ENCODE data around the gene ZNF507. TPM values are rescaled to one million over a fixed set of nuclear protein-coding genes. Genes with fewer than 3 reads are reported as not detected.

ZNF507 gene
- total RNA-seq, 2 donors from 2014 or later: 22.6 to 34.6 TPM

DNA sequence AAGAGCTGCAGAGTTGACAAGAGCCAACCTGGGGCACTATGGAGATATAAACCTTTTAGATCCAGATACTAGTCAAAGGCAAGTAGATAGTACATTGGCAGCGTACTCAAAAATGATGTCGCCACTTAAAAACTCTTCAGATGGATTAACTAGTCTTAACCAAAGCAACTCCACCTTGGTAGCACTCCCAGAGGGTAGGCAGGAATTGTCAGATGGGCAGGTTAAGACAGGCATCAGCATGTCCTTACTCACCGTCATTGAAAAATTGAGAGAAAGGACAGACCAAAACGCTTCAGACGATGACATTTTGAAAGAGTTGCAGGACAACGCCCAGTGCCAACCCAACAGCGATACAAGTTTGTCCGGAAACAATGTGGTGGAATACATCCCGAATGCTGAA is 8.9 kb downstream of the ZNF507 start:
- no peaks in the 10 kb centered on the region for H3K27me3 ChIP-seq (replicated peaks; ENCODE audit: insufficient read depth)
- H3K4me1 ChIP-seq (ENCODE audit: control insufficient read depth in 1 of 2, low read depth in 2 of 2): peaks cover 20 to 39% of the 10 kb centered on the region in 2 donors
- DNase-seq (ENCODE audit: low spot score) (no peak), ATAC-seq (ENCODE audit: insufficient number of reproducible peaks, low FRiP score, low read depth) (no peak)
- H3K9me3 ChIP-seq: no peaks in the 10 kb centered on the region
- H3K36me3 ChIP-seq: peaks cover 24% of the 10 kb centered on the region
- H3K4me3 ChIP-seq: no peak overlapping the region
- H3K27ac ChIP-seq: no peak overlapping the region
- no peak for TF ChIP-seq CTCF (IDR thresholded peaks at IDR 0.05)

DNA sequence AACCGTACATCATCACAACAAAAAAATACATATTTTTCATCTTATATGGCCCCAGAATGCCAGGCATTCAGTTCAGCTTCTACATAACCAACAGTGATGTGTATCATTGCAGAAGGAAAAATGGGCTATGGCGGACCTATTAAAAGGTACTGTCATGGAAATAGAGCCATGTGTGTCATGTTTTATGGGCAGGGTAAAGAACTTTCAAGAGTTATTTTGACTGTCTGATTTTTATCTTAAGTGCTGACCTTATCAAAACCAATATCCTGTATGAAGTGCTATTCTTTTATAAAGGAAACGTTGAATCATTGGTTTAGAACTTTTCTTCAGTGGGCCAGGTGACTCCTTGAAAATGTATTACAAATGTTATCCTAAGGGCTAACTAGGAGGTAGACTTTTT is 9.9 kb downstream of the ZNF507 start:
- Histone ChIP-seq H3K27ac (no peak overlapping the region), H3K36me3 (peaks cover 24% of the 10 kb centered on the region), H3K4me1 (ENCODE audit: control insufficient read depth in 1 of 2, low read depth in 2 of 2) (peaks cover 15 to 30% of the 10 kb centered on the region in 2 donors), H3K27me3 (replicated peaks; ENCODE audit: insufficient read depth) (no peaks in the 10 kb centered on the region), H3K4me3 (no peak overlapping the region), H3K9me3 (no peaks in the 10 kb centered on the region)
- no peak for DNase-seq (ENCODE audit: low spot score)
- no peak for ATAC-seq (ENCODE audit: insufficient number of reproducible peaks, low FRiP score, low read depth)
- no peak for TF ChIP-seq CTCF (IDR thresholded peaks at IDR 0.05)

DNA sequence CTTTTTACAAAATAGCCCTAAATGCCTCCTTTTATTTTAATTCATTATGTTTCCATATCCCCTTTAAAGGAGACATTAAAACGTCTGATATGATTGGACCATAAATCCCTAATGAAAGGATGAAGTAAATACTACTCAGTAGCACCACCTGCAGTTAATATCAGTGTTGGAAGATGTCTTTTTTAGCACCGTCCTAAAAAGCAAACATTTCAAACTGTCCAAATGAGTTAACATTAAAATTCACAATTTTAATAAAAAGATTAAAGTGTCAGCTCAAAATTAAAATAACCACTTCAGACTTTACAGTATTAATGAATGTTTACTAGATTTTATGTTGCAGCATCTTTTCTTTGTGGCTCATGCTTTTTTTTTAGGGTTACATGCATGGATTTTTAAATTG is 12.3 kb downstream of the ZNF507 start:
- peaks cover 24% of the 10 kb centered on the region for H3K36me3 ChIP-seq
- TF ChIP-seq CTCF (IDR thresholded peaks at IDR 0.05): peak; percentile 27
- DNase-seq (ENCODE audit: low spot score): no peak

DNA sequence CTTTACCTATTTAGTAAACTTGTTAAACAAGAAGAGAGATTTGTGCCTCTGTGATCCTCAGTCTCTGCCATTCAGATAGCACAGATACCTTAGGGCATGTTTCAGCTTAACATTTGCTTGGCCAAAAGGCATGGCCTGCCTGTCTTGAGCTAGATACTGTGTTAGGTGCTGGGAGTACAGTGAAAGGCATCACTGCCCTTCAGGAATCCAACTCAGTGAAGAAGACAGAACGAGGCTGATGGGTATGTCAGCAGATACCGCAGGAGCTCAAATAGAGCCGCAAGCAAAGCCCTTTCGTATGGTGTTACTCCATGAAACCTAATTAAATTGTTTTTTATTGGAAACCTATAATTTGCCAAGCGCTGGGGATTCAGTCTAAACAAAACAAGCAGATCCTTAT is 12.9 kb downstream of the ZNF507 start:
- Histone ChIP-seq H3K9me3 (no peaks in the 10 kb centered on the region), H3K27ac (no peak overlapping the region), H3K4me3 (no peak overlapping the region), H3K36me3 (peaks cover 19% of the 10 kb centered on the region), H3K27me3 (replicated peaks; ENCODE audit: insufficient read depth) (no peaks in the 10 kb centered on the region), H3K4me1 (ENCODE audit: control insufficient read depth in 1 of 2, low read depth in 2 of 2) (peaks cover 6 to 31% of the 10 kb centered on the region in 2 donors)
- TF ChIP-seq CTCF (IDR thresholded peaks at IDR 0.05): no peak
- ATAC-seq (ENCODE audit: insufficient number of reproducible peaks, low FRiP score, low read depth): no peak
- DNase-seq (ENCODE audit: low spot score): no peak

More for the DNA sequence above, 12.3 kb downstream of the ZNF507 start:
- Histone ChIP-seq H3K27ac (no peak overlapping the region), H3K4me1 (ENCODE audit: control insufficient read depth in 1 of 2, low read depth in 2 of 2) (peaks cover 2 to 27% of the 10 kb centered on the region in 2 donors), H3K4me3 (no peak overlapping the region), H3K9me3 (no peaks in the 10 kb centered on the region), H3K27me3 (replicated peaks; ENCODE audit: insufficient read depth) (no peaks in the 10 kb centered on the region)
- no peak for ATAC-seq (ENCODE audit: insufficient number of reproducible peaks, low FRiP score, low read depth)

DNA sequence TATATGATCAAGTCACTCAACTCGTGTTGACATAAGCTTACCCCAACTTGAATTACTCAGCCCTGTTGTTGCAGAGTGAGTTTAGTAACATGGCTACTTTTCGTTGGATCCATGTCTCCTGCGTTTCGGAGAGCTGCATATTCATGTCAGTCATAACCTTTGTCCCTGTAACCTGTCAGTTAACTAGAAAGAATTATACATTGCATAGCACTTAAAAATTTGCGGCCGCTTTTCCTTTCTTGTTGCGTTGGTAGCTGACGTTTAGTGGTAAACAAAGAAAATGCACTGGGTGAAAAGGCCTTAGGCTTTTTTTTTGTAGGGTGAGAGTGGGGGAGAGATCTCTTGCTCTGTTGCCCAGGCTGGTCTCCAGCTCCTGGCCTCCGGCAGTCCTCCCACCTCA is 14.2 kb downstream of the ZNF507 start:
- H3K27ac ChIP-seq: no peak overlapping the region
- peaks cover 9% of the 10 kb centered on the region for H3K36me3 ChIP-seq
- ATAC-seq (ENCODE audit: insufficient number of reproducible peaks, low FRiP score, low read depth) (no peak), DNase-seq (ENCODE audit: low spot score) (no peak)
- no peak overlapping the region for H3K4me3 ChIP-seq
- peaks cover 17 to 39% of the 10 kb centered on the region in 2 donors for H3K4me1 ChIP-seq (ENCODE audit: control insufficient read depth in 1 of 2, low read depth in 2 of 2)
- H3K9me3 ChIP-seq: no peaks in the 10 kb centered on the region
- TF ChIP-seq CTCF (IDR thresholded peaks at IDR 0.05): no peak
- H3K27me3 ChIP-seq (replicated peaks; ENCODE audit: insufficient read depth): no peaks in the 10 kb centered on the region

All from thoracic aorta (tissue), 2 donors.